Sigmoid colon (tissue), 7 donors: ENCODE data around the gene GRIK4. TPM values are rescaled to one million over a fixed set of nuclear protein-coding genes. Genes with fewer than 3 reads are reported as not detected.

Source experiments
- DNase-seq: peaks from one replicate; pipeline ENCODE4 v3.0.0-alpha.2; 2019
- H3K27ac ChIP-seq, 4 donors: fragments of 200-600 bp; sonication (generic); one replicate each; pipeline ENCODE4 v1.5.1; 2016 to 2019; ENCODE audit warnings: mild to moderate bottlenecking in 1 of 4
- H3K27me3 ChIP-seq, 3 donors: fragments of 200-600 bp; sonication (generic); one replicate each; pipeline ENCODE4 v1.5.1; 2019; ENCODE audit warnings: mild to moderate bottlenecking in 1 of 3
- H3K36me3 ChIP-seq, 4 donors: fragments of 200-600 bp; sonication (generic); one replicate each; pipeline ENCODE4 v1.5.1; 2016 to 2019
- H3K4me1 ChIP-seq, 4 donors: fragments of 200-600 bp; sonication (generic); one replicate each; pipeline ENCODE4 v1.5.1; 2017 to 2019
- H3K4me3 ChIP-seq, 4 donors: fragments of 200-600 bp; sonication (generic); one replicate each; pipeline ENCODE4 v1.5.1; 2017 to 2019; ENCODE audit warnings: mild to moderate bottlenecking in 2 of 4, moderate library complexity in 1 of 4
- H3K9me3 ChIP-seq, 4 donors: fragments of 200-600 bp in 3 of 4; sonication (generic) in 3 of 4; one replicate each; pipeline versions ENCODE4 v1.5.1 to v1.6.1; 2013 to 2019
- EP300 ChIP-seq, 4 donors: sonication (generic); formaldehyde crosslinking; IDR thresholded peaks; one replicate each; pipeline ENCODE4 v1.6.1; 2017; ENCODE audit warnings: antibody characterized with exemption in 4 of 4
- POLR2A ChIP-seq, 2 donors: fragments of 450-650 bp; IDR thresholded peaks; one replicate each; pipeline ENCODE4 v1.6.1; 2016; ENCODE audit warnings: antibody characterized with exemption in 2 of 2, mild to moderate bottlenecking in 2 of 2, moderate library complexity in 2 of 2
- POLR2AphosphoS5 ChIP-seq, 4 donors: sonication (generic); formaldehyde crosslinking; IDR thresholded peaks; one replicate each; pipeline ENCODE4 v1.6.1; 2017; ENCODE audit warnings: antibody characterized with exemption in 4 of 4
- WGBS, 2 donors: extraction: QIAGEN DNeasy Blood & Tissue Kit; methylation state at CpG; one replicate each; pipeline ENCODE4 v1.1.7; 2013; 5-methylcytosine and 5-hydroxymethylcytosine counted together
- intact Hi-C: fragments of 100-400 bp; cut with DNase I; formaldehyde crosslinking; loops from one replicate; pipeline ENCODE4 v1.15.1; 2023
- polyA plus RNA-seq, 3 donors: library from polyadenylated mRNA; stranded (reverse); fragments of 200-250 nt; gene quantifications; one replicate each; pipeline ENCODE4 v1.2.3, GENCODE V29; 2013
- total RNA-seq, 4 donors: library from RNA; depleted of rRNA; stranded (reverse); fragments of >200 nt; gene quantifications; one replicate each; pipeline ENCODE4 v1.1.0, GENCODE V29; 2016
- TF ChIP-seq, protein P1 (sequence below), 4 experiments: fragments of 450-650 bp in 3 of 4; fragments of 200-600 bp in 1 of 4; IDR thresholded peaks; one replicate each; pipeline ENCODE4 v1.5.1; 2016 to 2019; ENCODE audit warnings: antibody characterized with exemption in 4 of 4, mild to moderate bottlenecking in 3 of 4, moderate library complexity in 2 of 4
- donor health status: healthy with polysubstance abuse.
- donor health status: Bipolar disorder and iron deficiency.
- donor health status: healthy.

The GRIK4 gene
- total and polyA plus RNA-seq, 7 donors, result 0.10 to 0.36 (median 0.27) TPM; not detected in 4

DNA sequence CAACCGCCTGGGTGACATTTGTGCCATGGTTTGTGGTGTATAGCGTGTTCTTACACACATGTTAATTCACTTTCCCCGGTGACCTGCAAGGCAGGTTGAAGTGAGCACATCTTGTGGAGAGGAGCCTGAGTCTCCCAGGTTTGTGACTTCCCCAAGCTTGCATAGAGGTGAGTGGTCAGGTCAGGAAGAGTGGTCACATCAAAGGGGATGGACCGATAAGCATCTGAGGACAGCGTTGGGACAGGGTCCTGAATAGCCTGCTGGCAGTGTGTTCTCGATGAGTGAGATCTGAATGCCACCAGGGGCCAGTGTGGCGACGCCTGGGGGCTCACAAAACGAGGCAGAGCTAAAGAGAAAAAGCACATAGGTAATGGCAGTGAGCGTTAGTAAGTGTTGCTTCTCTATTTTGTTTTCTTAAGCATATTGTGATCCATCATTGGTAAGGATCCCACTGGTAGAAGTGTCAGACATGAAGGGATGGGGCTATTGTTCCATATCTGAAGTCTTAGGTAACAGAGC, 154.6 kb downstream of the GRIK4 start:
- WGBS, 2 donors, result 68 to 83% methylated on average over 10 of the region's 10 CpGs
- intact Hi-C loops, result no loop called here
- Histone ChIP-seq H3K27ac (no peak overlapping the region), H3K27me3 (peaks cover 0 to 9% (median 0%) of the 10 kb centered on the region in 3 donors), H3K4me3 (no peak overlapping the region), H3K36me3 (no peaks in the 10 kb centered on the region), H3K4me1 (no peaks in the 10 kb centered on the region), H3K9me3 (no peaks in the 10 kb centered on the region)
- DNase-seq, result no peak
- TF ChIP-seq POLR2AphosphoS5 (IDR thresholded peaks at IDR 0.05), result no peak
- no peak for TF ChIP-seq POLR2A (IDR thresholded peaks at IDR 0.05)
- no peak for TF ChIP-seq EP300 (IDR thresholded peaks at IDR 0.05)
- TF ChIP-seq, protein P1, sequence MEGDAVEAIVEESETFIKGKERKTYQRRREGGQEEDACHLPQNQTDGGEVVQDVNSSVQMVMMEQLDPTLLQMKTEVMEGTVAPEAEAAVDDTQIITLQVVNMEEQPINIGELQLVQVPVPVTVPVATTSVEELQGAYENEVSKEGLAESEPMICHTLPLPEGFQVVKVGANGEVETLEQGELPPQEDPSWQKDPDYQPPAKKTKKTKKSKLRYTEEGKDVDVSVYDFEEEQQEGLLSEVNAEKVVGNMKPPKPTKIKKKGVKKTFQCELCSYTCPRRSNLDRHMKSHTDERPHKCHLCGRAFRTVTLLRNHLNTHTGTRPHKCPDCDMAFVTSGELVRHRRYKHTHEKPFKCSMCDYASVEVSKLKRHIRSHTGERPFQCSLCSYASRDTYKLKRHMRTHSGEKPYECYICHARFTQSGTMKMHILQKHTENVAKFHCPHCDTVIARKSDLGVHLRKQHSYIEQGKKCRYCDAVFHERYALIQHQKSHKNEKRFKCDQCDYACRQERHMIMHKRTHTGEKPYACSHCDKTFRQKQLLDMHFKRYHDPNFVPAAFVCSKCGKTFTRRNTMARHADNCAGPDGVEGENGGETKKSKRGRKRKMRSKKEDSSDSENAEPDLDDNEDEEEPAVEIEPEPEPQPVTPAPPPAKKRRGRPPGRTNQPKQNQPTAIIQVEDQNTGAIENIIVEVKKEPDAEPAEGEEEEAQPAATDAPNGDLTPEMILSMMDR (IDR thresholded peaks at IDR 0.05), result no peak

- 62 to 75% methylated on average over 14 of the region's 14 CpGs for WGBS, 2 donors
- H3K36me3 ChIP-seq, result no peaks in the 10 kb centered on the region
- DNase-seq, result no peak
- H3K27me3 ChIP-seq, result peaks cover 0 to 9% (median 0%) of the 10 kb centered on the region in 3 donors
- H3K27ac ChIP-seq, result no peak overlapping the region
- intact Hi-C loops, result no loop called here
- no peak overlapping the region for H3K4me3 ChIP-seq
- H3K4me1 ChIP-seq, result no peaks in the 10 kb centered on the region
- TF ChIP-seq, protein P1 (IDR thresholded peaks at IDR 0.05), result no peak
- TF ChIP-seq POLR2AphosphoS5 (IDR thresholded peaks at IDR 0.05) (no peak), EP300 (IDR thresholded peaks at IDR 0.05) (no peak), POLR2A (IDR thresholded peaks at IDR 0.05) (no peak)
- no peaks in the 10 kb centered on the region for H3K9me3 ChIP-seq
These were observed 155.7 kb downstream of the GRIK4 start for GRCh38 chr11:120667281-120667680.

DNA sequence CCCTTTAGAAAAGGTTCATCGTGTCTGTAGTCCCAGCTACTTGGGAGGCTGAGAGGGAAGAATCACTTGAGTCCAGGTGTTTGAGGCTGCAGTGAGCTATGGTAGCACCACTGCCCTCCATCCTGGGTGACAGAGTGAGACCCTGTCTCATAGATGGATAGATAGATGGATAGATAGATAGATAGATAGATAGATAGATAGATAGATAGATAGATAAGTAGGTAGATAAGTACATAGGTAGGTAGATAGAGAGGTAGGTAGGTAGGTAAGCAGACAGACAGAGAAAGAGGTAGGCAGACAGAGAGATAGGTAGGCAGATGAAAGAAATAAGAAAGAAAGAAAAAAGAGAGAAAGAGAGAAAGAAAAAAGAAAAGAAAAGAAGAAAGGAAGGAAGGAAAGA, 156.4 kb downstream of the GRIK4 start:
- intact Hi-C loops, result no loop called here
- Histone ChIP-seq H3K9me3 (no peaks in the 10 kb centered on the region), H3K4me1 (no peaks in the 10 kb centered on the region), H3K27ac (no peak overlapping the region), H3K36me3 (no peaks in the 10 kb centered on the region), H3K27me3 (peaks cover 0 to 9% (median 0%) of the 10 kb centered on the region in 3 donors), H3K4me3 (no peak overlapping the region)
- 83 to 89% methylated on average over 1 of the region's 1 CpG for WGBS, 2 donors
- no peak for DNase-seq
- TF ChIP-seq EP300 (IDR thresholded peaks at IDR 0.05), result no peak
- no peak for TF ChIP-seq POLR2AphosphoS5 (IDR thresholded peaks at IDR 0.05)
- TF ChIP-seq, protein P1 (IDR thresholded peaks at IDR 0.05), result no peak

- 84 to 85% methylated on average over 4 of the region's 4 CpGs for WGBS, 2 donors
- no peaks in the 10 kb centered on the region for H3K4me1 ChIP-seq
- TF ChIP-seq, protein P1 (IDR thresholded peaks at IDR 0.05), result no peak
- TF ChIP-seq POLR2A (IDR thresholded peaks at IDR 0.05) (no peak), POLR2AphosphoS5 (IDR thresholded peaks at IDR 0.05) (no peak), EP300 (IDR thresholded peaks at IDR 0.05) (no peak)
- no peaks in the 10 kb centered on the region for H3K36me3 ChIP-seq
- no peak for DNase-seq
- no peak overlapping the region for H3K4me3 ChIP-seq
- H3K9me3 ChIP-seq, result no peaks in the 10 kb centered on the region
- H3K27ac ChIP-seq, result no peak overlapping the region
- intact Hi-C loops, result no loop called here
- peaks cover 0 to 9% (median 0%) of the 10 kb centered on the region in 3 donors for H3K27me3 ChIP-seq
These were observed 157.0 kb downstream of the GRIK4 start for GRCh38 chr11:120668537-120668936.

GRCh38 chr11:120674542-120674941, 163.0 kb downstream of the GRIK4 start:
- H3K36me3 ChIP-seq, result no peaks in the 10 kb centered on the region
- H3K9me3 ChIP-seq, result no peaks in the 10 kb centered on the region
- DNase-seq, result no peak
- 23 to 61% methylated on average over 1 of the region's 1 CpG for WGBS, 2 donors
- no peak overlapping the region for H3K27ac ChIP-seq
- intact Hi-C loops, result no loop called here
- no peak for TF ChIP-seq POLR2A (IDR thresholded peaks at IDR 0.05)
- TF ChIP-seq, protein P1 (IDR thresholded peaks at IDR 0.05), result no peak
- TF ChIP-seq EP300 (IDR thresholded peaks at IDR 0.05), result no peak
- TF ChIP-seq POLR2AphosphoS5 (IDR thresholded peaks at IDR 0.05), result no peak
- peaks cover 0 to 15% (median 5%) of the 10 kb centered on the region in 4 donors for H3K4me1 ChIP-seq
- no peak overlapping the region for H3K4me3 ChIP-seq
- H3K27me3 ChIP-seq, result no peaks in the 10 kb centered on the region
